ENCODE data around the gene LITAF.

DNA sequence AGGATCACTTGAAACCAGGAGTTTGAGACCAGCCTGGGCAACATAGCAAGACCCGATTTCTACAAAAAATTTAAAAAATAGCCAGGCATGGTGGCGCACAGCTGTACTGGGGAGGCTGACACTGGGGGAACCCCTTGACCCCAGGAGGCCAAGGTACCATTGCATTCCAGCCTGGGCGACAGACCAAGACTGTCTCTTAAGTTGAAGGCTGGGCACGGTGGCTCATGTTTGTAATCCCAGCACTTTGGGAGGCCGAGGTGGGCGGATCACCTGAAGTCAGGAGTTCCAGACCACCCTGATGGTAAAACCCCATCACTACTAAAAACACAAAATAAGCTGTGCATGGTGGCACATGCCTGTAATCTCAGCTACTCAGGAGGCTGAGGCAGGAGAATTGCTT lies 74.9 kb downstream of the LITAF start:
- no peak for TF ChIP-seq EZH2 (IDR thresholded peaks at IDR 0.05; ENCODE audit: borderline replicate concordance, low read depth, low read length, severe bottlenecking)
- TF ChIP-seq CTCF (IDR thresholded peaks at IDR 0.05; ENCODE audit: borderline replicate concordance, extremely low read depth, low read length, poor library complexity, severe bottlenecking) = no peak

All from DND-41 (cell line).